ENCODE results near the gene NDST1.
"Not testable (repeated sequence)": the region's sequence is repeated elsewhere in the genome, so short reads cannot be mapped to it uniquely, and the experiment has no call there.

The NDST1 gene

DNA sequence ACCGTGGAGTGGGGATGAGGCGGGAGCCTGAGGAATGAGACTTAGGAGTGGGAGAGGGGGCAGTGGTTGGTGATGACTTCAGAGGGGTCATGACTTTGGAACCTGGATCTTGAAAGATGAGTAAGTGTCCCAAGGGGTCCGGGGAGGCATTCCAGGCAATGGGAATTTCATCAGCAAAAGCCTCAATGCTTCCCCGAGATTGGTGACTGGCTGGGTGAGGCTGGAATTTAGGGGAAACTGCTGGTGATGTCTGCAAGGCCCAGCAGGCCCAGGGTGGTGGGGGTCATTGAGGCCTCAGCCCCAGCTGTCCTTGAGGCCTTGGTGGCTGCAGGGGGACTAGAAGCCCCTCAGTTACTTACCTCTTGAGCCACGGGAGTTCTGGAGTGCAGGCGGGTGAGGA, 7.5 kb downstream of the NDST1 start:
- H3K36me3 ChIP-seq (ENCODE audit: low read length): no peaks in the 10 kb centered on the region
- H3K9me3 ChIP-seq (ENCODE audit: insufficient read depth, low read length): no peaks in the 10 kb centered on the region
- H4K20me1 ChIP-seq (ENCODE audit: low read depth, low read length): no peaks in the 10 kb centered on the region
- no peaks in the 10 kb centered on the region for H3K9me2 ChIP-seq (replicated peaks; ENCODE audit: insufficient read depth, low read length)
- H3K79me2 ChIP-seq (ENCODE audit: insufficient read depth, low read length): no peaks in the 10 kb centered on the region
- no peak overlapping the region for H3K4me2 ChIP-seq (ENCODE audit: low read depth, low read length, poor library complexity, severe bottlenecking)
- no peak overlapping the region for H3K27ac ChIP-seq (ENCODE audit: low read depth, low read length)
- no peak overlapping the region for H2AFZ ChIP-seq (ENCODE audit: low read depth, low read length, severe bottlenecking)
- H3K4me3 ChIP-seq (ENCODE audit: insufficient read depth, low read length, poor library complexity, severe bottlenecking): no peak overlapping the region
- no peak overlapping the region for H3K9ac ChIP-seq (ENCODE audit: low read length)
- no peak for TF ChIP-seq EZH2phosphoT487 (conservative IDR thresholded peaks at IDR 0.05; ENCODE audit: low read length)
- TF ChIP-seq, protein P1, sequence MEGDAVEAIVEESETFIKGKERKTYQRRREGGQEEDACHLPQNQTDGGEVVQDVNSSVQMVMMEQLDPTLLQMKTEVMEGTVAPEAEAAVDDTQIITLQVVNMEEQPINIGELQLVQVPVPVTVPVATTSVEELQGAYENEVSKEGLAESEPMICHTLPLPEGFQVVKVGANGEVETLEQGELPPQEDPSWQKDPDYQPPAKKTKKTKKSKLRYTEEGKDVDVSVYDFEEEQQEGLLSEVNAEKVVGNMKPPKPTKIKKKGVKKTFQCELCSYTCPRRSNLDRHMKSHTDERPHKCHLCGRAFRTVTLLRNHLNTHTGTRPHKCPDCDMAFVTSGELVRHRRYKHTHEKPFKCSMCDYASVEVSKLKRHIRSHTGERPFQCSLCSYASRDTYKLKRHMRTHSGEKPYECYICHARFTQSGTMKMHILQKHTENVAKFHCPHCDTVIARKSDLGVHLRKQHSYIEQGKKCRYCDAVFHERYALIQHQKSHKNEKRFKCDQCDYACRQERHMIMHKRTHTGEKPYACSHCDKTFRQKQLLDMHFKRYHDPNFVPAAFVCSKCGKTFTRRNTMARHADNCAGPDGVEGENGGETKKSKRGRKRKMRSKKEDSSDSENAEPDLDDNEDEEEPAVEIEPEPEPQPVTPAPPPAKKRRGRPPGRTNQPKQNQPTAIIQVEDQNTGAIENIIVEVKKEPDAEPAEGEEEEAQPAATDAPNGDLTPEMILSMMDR (IDR thresholded peaks at IDR 0.05; ENCODE audit: insufficient read depth, low read length, poor library complexity, severe bottlenecking): no peak
- no peaks in the 10 kb centered on the region for H3F3A ChIP-seq (ENCODE audit: insufficient read depth)
- no peaks in the 10 kb centered on the region for H3K27me3 ChIP-seq (ENCODE audit: low read length)

DNA sequence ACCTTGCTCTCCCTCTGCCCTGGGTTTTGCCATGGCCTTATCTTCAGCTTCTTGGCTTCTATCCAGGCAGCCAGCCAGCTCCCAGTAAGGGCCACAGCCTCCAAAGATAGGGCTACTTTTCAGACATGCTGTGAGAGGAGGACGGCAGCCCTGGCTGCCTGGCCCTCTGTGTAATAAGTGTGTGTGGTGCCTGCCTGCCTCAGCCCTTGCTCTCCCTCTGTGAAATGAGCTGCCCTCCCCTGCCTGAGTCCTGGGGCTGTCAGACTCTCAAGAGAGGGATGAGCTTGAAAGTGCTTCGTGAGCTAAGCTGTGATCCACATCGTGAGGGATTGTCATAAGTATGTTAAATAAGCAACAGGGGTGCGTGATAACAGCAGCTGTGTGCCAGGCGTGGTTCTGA, 8.1 kb downstream of the NDST1 start:
- no peak overlapping the region for H3K9ac ChIP-seq (ENCODE audit: low read length)
- H3K4me3 ChIP-seq (ENCODE audit: insufficient read depth, low read length, poor library complexity, severe bottlenecking): no peak overlapping the region
- H3K27ac ChIP-seq (ENCODE audit: low read depth, low read length): no peak overlapping the region
- no peak overlapping the region for H3K4me2 ChIP-seq (ENCODE audit: low read depth, low read length, poor library complexity, severe bottlenecking)
- no peaks in the 10 kb centered on the region for H3K36me3 ChIP-seq (ENCODE audit: low read length)
- no peak overlapping the region for H2AFZ ChIP-seq (ENCODE audit: low read depth, low read length, severe bottlenecking)
- no peaks in the 10 kb centered on the region for H3K9me2 ChIP-seq (replicated peaks; ENCODE audit: insufficient read depth, low read length)
- H3K27me3 ChIP-seq (ENCODE audit: low read length): no peaks in the 10 kb centered on the region
- no peaks in the 10 kb centered on the region for H3K9me3 ChIP-seq (ENCODE audit: insufficient read depth, low read length)
- H3F3A ChIP-seq (ENCODE audit: insufficient read depth): no peaks in the 10 kb centered on the region
- no peak for TF ChIP-seq EZH2phosphoT487 (conservative IDR thresholded peaks at IDR 0.05; ENCODE audit: low read length)
- TF ChIP-seq, protein P1 (IDR thresholded peaks at IDR 0.05; ENCODE audit: insufficient read depth, low read length, poor library complexity, severe bottlenecking): no peak
- H3K79me2 ChIP-seq (ENCODE audit: insufficient read depth, low read length): no peaks in the 10 kb centered on the region
- no peaks in the 10 kb centered on the region for H4K20me1 ChIP-seq (ENCODE audit: low read depth, low read length)

DNA sequence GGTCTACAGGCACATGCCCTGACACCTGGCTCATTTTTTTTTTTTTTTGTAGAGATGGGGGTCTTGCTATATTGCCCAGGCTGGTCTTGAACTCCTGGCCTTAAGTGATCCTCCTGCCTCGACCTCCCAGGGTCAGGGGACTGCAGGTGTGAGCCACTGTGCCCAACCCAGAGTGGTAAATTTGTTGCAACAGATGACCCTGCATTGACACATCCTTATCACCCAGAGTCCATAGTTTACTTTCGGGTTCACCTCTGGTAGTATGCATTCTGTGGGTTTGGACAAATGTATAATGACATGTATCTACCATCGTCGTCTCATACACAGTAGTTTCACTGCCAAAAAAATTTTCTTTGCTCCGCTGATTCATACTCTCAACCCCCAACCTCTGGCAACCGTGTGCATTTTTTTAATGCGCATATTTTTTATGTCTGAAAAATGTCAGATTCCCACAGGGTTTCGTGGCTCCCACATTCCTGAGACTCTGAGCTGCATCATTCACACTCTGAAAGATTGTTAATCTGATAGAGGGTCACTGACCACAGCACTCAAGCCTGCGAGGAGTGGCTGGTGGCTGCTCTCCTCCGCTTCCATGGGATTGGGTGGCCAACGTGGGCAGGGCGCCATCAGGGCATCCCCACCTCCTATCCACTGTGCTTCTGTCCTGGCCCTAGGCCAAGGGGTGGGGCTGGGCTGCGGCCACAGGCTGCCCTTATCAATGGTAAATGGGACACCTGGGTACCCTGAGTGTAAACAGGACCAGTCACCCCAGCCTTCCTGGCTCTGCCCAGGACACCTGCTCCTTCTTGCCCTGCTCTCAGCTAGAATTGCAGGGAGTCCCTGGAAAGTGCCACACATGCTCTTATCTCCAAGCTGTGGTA, 9.6 kb downstream of the NDST1 start:
- H3K9me2 ChIP-seq (replicated peaks; ENCODE audit: insufficient read depth, low read length): no peaks in the 10 kb centered on the region
- H2AFZ ChIP-seq (ENCODE audit: low read depth, low read length, severe bottlenecking): no peak overlapping the region
- H3K4me3 ChIP-seq (ENCODE audit: insufficient read depth, low read length, poor library complexity, severe bottlenecking): no peak overlapping the region
- no peaks in the 10 kb centered on the region for H3K27me3 ChIP-seq (ENCODE audit: low read length)
- TF ChIP-seq, protein P1 (IDR thresholded peaks at IDR 0.05; ENCODE audit: insufficient read depth, low read length, poor library complexity, severe bottlenecking): no peak
- no peak for TF ChIP-seq EZH2phosphoT487 (conservative IDR thresholded peaks at IDR 0.05; ENCODE audit: low read length)
- no peak overlapping the region for H3K9ac ChIP-seq (ENCODE audit: low read length)
- H3K27ac ChIP-seq (ENCODE audit: low read depth, low read length): no peak overlapping the region
- H3K36me3 ChIP-seq (ENCODE audit: low read length): no peaks in the 10 kb centered on the region
- no peaks in the 10 kb centered on the region for H3F3A ChIP-seq (ENCODE audit: insufficient read depth)
- no peaks in the 10 kb centered on the region for H3K9me3 ChIP-seq (ENCODE audit: insufficient read depth, low read length)
- no peak overlapping the region for H3K4me2 ChIP-seq (ENCODE audit: low read depth, low read length, poor library complexity, severe bottlenecking)
- H3K79me2 ChIP-seq (ENCODE audit: insufficient read depth, low read length): no peaks in the 10 kb centered on the region
- no peaks in the 10 kb centered on the region for H4K20me1 ChIP-seq (ENCODE audit: low read depth, low read length)

DNA sequence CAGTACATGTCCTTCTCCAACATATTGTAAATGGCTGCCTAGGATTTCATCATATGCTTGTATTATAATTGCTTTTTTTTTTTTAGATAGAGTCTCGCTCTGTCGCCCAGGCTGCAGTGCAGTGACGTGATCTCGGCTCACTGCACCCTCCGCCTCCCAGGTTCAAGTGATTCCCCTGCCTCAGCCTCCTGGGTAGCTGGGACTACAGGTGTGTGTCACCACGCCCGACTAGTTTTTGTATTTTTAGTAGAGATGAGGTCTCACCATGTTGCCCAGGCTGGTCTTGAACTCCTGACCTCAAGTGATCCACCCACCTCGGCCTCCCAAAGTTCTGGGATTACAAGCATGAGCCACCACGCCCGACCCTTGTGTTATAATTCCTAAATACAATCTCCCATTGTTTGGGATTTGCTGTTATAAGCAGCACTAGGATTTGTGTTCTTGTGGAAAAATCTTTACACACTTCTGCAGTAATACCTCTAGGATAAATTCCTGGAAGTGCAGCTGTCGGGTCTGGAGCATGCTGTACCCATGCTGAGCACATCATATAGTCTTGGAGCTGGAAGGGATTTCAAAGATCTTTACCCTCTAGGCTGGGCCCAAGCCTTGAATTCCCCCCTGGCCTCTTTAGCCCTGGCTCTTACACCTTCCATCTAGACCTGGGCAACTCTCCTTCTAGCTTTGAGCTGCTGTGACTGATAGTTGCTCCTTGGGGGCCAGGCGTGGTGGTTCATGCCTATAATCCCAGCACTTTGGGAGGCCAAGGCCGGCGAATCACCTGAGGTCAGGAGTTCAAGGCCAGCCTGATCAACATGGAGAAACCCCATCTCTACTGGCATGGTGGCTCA, 11.0 kb downstream of the NDST1 start:
- not testable (repeated sequence) for H3K4me3 ChIP-seq (ENCODE audit: insufficient read depth, low read length, poor library complexity, severe bottlenecking); H3K36me3 ChIP-seq (ENCODE audit: low read length); H3F3A ChIP-seq (ENCODE audit: insufficient read depth); H3K9ac ChIP-seq (ENCODE audit: low read length); H3K27ac ChIP-seq (ENCODE audit: low read depth, low read length); H3K27me3 ChIP-seq (ENCODE audit: low read length); H4K20me1 ChIP-seq (ENCODE audit: low read depth, low read length); H3K9me2 ChIP-seq (replicated peaks; ENCODE audit: insufficient read depth, low read length); H3K9me3 ChIP-seq (ENCODE audit: insufficient read depth, low read length); H3K79me2 ChIP-seq (ENCODE audit: insufficient read depth, low read length); H3K4me2 ChIP-seq (ENCODE audit: low read depth, low read length, poor library complexity, severe bottlenecking); H2AFZ ChIP-seq (ENCODE audit: low read depth, low read length, severe bottlenecking)
